PFSK-1 (cell line): ENCODE data around the gene SLC26A2.

Experiments
- FOXP2 ChIP-seq: optimal IDR thresholded peaks from 2 replicates; pipeline ENCODE3; 2011; ENCODE audit warnings: borderline replicate concordance, control low read depth, inconsistent platforms; ENCODE audit not compliant: insufficient read depth; ENCODE audit errors: extremely low read length, extremely low read depth
- POLR2AphosphoS5 ChIP-seq: IDR thresholded peaks from 2 replicates; pipeline ENCODE4 v1.6.1; 2012; ENCODE audit warnings: low read depth, mild to moderate bottlenecking, control low read depth, low read length, moderate library complexity
- REST ChIP-seq, 2 experiments: IDR thresholded peaks; 2 replicates each; pipeline versions ENCODE4 v1.6.1 to v1.8.0; 2011 to 2012; ENCODE audit warnings: low read depth in 2 of 2, low read length in 2 of 2, control low read depth in 1 of 2, inconsistent platforms in 1 of 2, mild to moderate bottlenecking in 1 of 2, moderate library complexity in 1 of 2; ENCODE audit not compliant: insufficient read depth in 1 of 2
- SIN3A ChIP-seq: IDR thresholded peaks from 2 replicates; pipeline ENCODE4 v1.6.1; 2012; ENCODE audit warnings: mild to moderate bottlenecking, low read length, moderate library complexity, borderline replicate concordance; ENCODE audit not compliant: insufficient read depth
- TAF1 ChIP-seq: IDR thresholded peaks from 2 replicates; pipeline ENCODE4 v1.6.1; 2012; ENCODE audit warnings: low read length, control low read depth, borderline replicate concordance; ENCODE audit not compliant: insufficient read depth

The SLC26A2 gene

GRCh38 chr5:149922950-149923349 is 37.6 kb upstream of the SLC26A2 start:
- TF ChIP-seq TAF1 = no peak
- no peak for TF ChIP-seq SIN3A

- TF ChIP-seq SIN3A (no peak), POLR2AphosphoS5 (no peak), FOXP2 (no peak), TAF1 (no peak), REST (IDR thresholded peaks at IDR 0.05; ENCODE audit: insufficient read depth in 1 of 2, low read depth in 2 of 2, low read length in 2 of 2) (no peak)
These were observed 36.1 kb upstream of the SLC26A2 start for GRCh38 chr5:149924486-149924885.

GRCh38 chr5:149930043-149930748 is 30.4 kb upstream of the SLC26A2 start:
- TF ChIP-seq POLR2AphosphoS5 = no peak
- no peak for TF ChIP-seq TAF1
- no peak for TF ChIP-seq FOXP2
- no peak for TF ChIP-seq SIN3A
- TF ChIP-seq REST (IDR thresholded peaks at IDR 0.05; ENCODE audit: insufficient read depth in 1 of 2, low read depth in 2 of 2, low read length in 2 of 2) = no peak

- TF ChIP-seq POLR2AphosphoS5 (no peak), FOXP2 (no peak), REST (IDR thresholded peaks at IDR 0.05; ENCODE audit: insufficient read depth in 1 of 2, low read depth in 2 of 2, low read length in 2 of 2) (no peak), TAF1 (no peak), SIN3A (no peak)
These were observed 29.6 kb upstream of the SLC26A2 start for GRCh38 chr5:149930749-149931574.

- TF ChIP-seq TAF1 = no peak
- TF ChIP-seq FOXP2 = no peak
- no peak for TF ChIP-seq POLR2AphosphoS5
- no peak for TF ChIP-seq SIN3A
- TF ChIP-seq REST (IDR thresholded peaks at IDR 0.05; ENCODE audit: insufficient read depth in 1 of 2, low read depth in 2 of 2, low read length in 2 of 2) = no peak
These were observed 28.5 kb upstream of the SLC26A2 start for GRCh38 chr5:149931992-149932436.
